HEK293 (cell line): ENCODE results near the gene SYCN.

Experiments
- CTCF ChIA-PET: fragments of 350-600 bp; formaldehyde crosslinking; extraction: SDS; loops from one replicate; lab custom pipeline; 2021; ENCODE audit warnings: antibody characterized with exemption; lab: Yijun Ruan, JAX
- POLR2A ChIA-PET: fragments of 300-600 bp; formaldehyde crosslinking; extraction: SDS; loops from one replicate; lab custom pipeline; 2020; ENCODE audit warnings: antibody characterized with exemption, inconsistent platforms; lab: Yijun Ruan, JAX
- H3K27ac ChIP-seq: fragments of 200-500 bp; sonication (Bioruptor generic); 2 replicates; pipeline ENCODE4 v1.5.1; 2014; ENCODE audit warnings: low read depth, low read length, control low read depth, inconsistent platforms; ENCODE audit errors: extremely low read depth
- H3K36me3 ChIP-seq, 2 experiments: fragments of 200-500 bp in 1 of 2; sonication (Bioruptor generic) in 1 of 2; 1 replicate in 1 of 2; 2 replicates in 1 of 2; pipeline ENCODE4 v1.5.1; 2014 to 2017; ENCODE audit warnings: inconsistent platforms in 2 of 2, low read length in 2 of 2; ENCODE audit not compliant: control insufficient read depth in 2 of 2, insufficient read depth in 1 of 2
- H3K4me1 ChIP-seq: fragments of 200-500 bp; sonication (Bioruptor generic); 2 replicates; pipeline ENCODE4 v1.5.1; 2014; ENCODE audit warnings: mild to moderate bottlenecking, low read length, inconsistent platforms; ENCODE audit not compliant: control insufficient read depth, insufficient read depth
- H3K4me3 ChIP-seq: 2 replicates; pipeline ENCODE4 v1.5.1; 2011; ENCODE audit warnings: low read depth, mild to moderate bottlenecking, control low read depth, low read length, moderate library complexity
- H3K9me3 ChIP-seq: fragments of 200-500 bp; sonication (Bioruptor generic); 2 replicates; pipeline ENCODE4 v1.5.1; 2014; ENCODE audit warnings: low read depth, low read length, inconsistent platforms; ENCODE audit not compliant: control insufficient read depth, insufficient read depth
- AEBP2 ChIP-seq: fragments of 450-650 bp; formaldehyde crosslinking; IDR thresholded peaks from 2 replicates; pipeline ENCODE4 v1.5.1; 2016; ENCODE audit warnings: missing biosample characterization, missing genetic modification characterization, borderline replicate concordance
- GFI1B ChIP-seq: fragments of 450-650 bp; formaldehyde crosslinking; IDR thresholded peaks from 2 replicates; pipeline ENCODE4 v1.5.1; 2016; ENCODE audit warnings: missing biosample characterization, missing genetic modification characterization
- MZF1 ChIP-seq: fragments of 450-650 bp; formaldehyde crosslinking; IDR thresholded peaks from 2 replicates; pipeline ENCODE4 v1.5.1; 2017; ENCODE audit warnings: missing biosample characterization, missing genetic modification characterization, borderline replicate concordance
- OSR2 ChIP-seq: fragments of 450-650 bp; formaldehyde crosslinking; IDR thresholded peaks from 2 replicates; pipeline ENCODE4 v1.5.1; 2016; ENCODE audit warnings: missing biosample characterization, missing genetic modification characterization
- PRDM1 ChIP-seq: fragments of 450-650 bp; formaldehyde crosslinking; IDR thresholded peaks from 2 replicates; pipeline ENCODE4; 2016; ENCODE audit warnings: missing biosample characterization, missing genetic modification characterization
- SCRT2 ChIP-seq: fragments of 450-650 bp; formaldehyde crosslinking; IDR thresholded peaks from 2 replicates; pipeline ENCODE4 v1.5.1; 2016; ENCODE audit warnings: missing biosample characterization, missing genetic modification characterization
- SP2 ChIP-seq: fragments of 450-650 bp; formaldehyde crosslinking; IDR thresholded peaks from 2 replicates; pipeline ENCODE4 v1.5.1; 2016; ENCODE audit warnings: missing biosample characterization, missing genetic modification characterization
- SP3 ChIP-seq: fragments of 450-650 bp; formaldehyde crosslinking; IDR thresholded peaks from 2 replicates; pipeline ENCODE4 v1.5.1; 2016; ENCODE audit warnings: missing biosample characterization, missing genetic modification characterization
- ZBTB11 ChIP-seq: fragments of 450-650 bp; formaldehyde crosslinking; conservative IDR thresholded peaks from 2 replicates; pipeline ENCODE4 v1.5.1; 2016; ENCODE audit warnings: low read depth, missing biosample characterization, missing genetic modification characterization
- ZBTB17 ChIP-seq: fragments of 450-650 bp; formaldehyde crosslinking; IDR thresholded peaks from 2 replicates; pipeline ENCODE4 v1.5.1; 2016; ENCODE audit warnings: missing biosample characterization, missing genetic modification characterization
- ZBTB20 ChIP-seq: fragments of 450-650 bp; formaldehyde crosslinking; IDR thresholded peaks from 2 replicates; pipeline ENCODE4 v1.5.1; 2016; ENCODE audit warnings: missing biosample characterization, missing genetic modification characterization
- ZBTB6 ChIP-seq: fragments of 450-650 bp; formaldehyde crosslinking; IDR thresholded peaks from 2 replicates; pipeline ENCODE4 v1.5.1; 2017; ENCODE audit warnings: missing biosample characterization, missing genetic modification characterization
- ZFHX2 ChIP-seq: fragments of 450-650 bp; formaldehyde crosslinking; conservative IDR thresholded peaks from 2 replicates; pipeline ENCODE4 v1.5.1; 2016; ENCODE audit warnings: missing biosample characterization, missing genetic modification characterization
- ZIC2 ChIP-seq: fragments of 450-650 bp; formaldehyde crosslinking; IDR thresholded peaks from 2 replicates; pipeline ENCODE4 v1.5.1; 2016; ENCODE audit warnings: missing biosample characterization, missing genetic modification characterization
- ZNF133 ChIP-seq: fragments of 450-650 bp; formaldehyde crosslinking; IDR thresholded peaks from 2 replicates; pipeline ENCODE4 v1.5.1; 2016; ENCODE audit warnings: missing biosample characterization, missing genetic modification characterization
- ZNF140 ChIP-seq: fragments of 450-650 bp; formaldehyde crosslinking; IDR thresholded peaks from 2 replicates; pipeline ENCODE4 v1.5.1; 2016; ENCODE audit warnings: missing biosample characterization, missing genetic modification characterization
- ZNF175 ChIP-seq: fragments of 450-650 bp; formaldehyde crosslinking; IDR thresholded peaks from 2 replicates; pipeline ENCODE4 v1.5.1; 2016; ENCODE audit warnings: missing biosample characterization, missing genetic modification characterization
- ZNF211 ChIP-seq: fragments of 450-650 bp; formaldehyde crosslinking; IDR thresholded peaks from 2 replicates; pipeline ENCODE4 v1.5.1; 2016; ENCODE audit warnings: low read depth, missing biosample characterization, missing genetic modification characterization
- ZNF266 ChIP-seq: fragments of 450-650 bp; formaldehyde crosslinking; IDR thresholded peaks from 2 replicates; pipeline ENCODE4 v1.5.1; 2016; ENCODE audit warnings: missing biosample characterization, missing genetic modification characterization, low read depth
- ZNF274 ChIP-seq, 2 experiments: fragments of 200-500 bp in 1 of 2; fragments of 450-650 bp in 1 of 2; sonication (Bioruptor generic) in 1 of 2; formaldehyde crosslinking in 1 of 2; IDR thresholded peaks; 2 replicates each; pipeline versions ENCODE4 v1.5.1 to v1.6.1; 2014 to 2016; ENCODE audit warnings: borderline replicate concordance in 1 of 2, inconsistent platforms in 1 of 2, low read length in 1 of 2, missing biosample characterization in 1 of 2, missing genetic modification characterization in 1 of 2
- ZNF398 ChIP-seq: fragments of 450-650 bp; formaldehyde crosslinking; IDR thresholded peaks from 2 replicates; pipeline ENCODE4 v1.5.1; 2017; ENCODE audit warnings: missing biosample characterization, missing genetic modification characterization
- ZNF514 ChIP-seq: fragments of 450-650 bp; formaldehyde crosslinking; IDR thresholded peaks from 2 replicates; pipeline ENCODE4 v1.5.1; 2016; ENCODE audit warnings: missing biosample characterization, missing genetic modification characterization
- ZNF639 ChIP-seq: fragments of 450-650 bp; formaldehyde crosslinking; IDR thresholded peaks from 2 replicates; pipeline ENCODE4 v1.5.1; 2016; ENCODE audit warnings: missing biosample characterization, missing genetic modification characterization
- ZNF658 ChIP-seq: fragments of 450-650 bp; formaldehyde crosslinking; IDR thresholded peaks from 2 replicates; pipeline ENCODE4; 2016; ENCODE audit warnings: missing biosample characterization, missing genetic modification characterization
- ZNF677 ChIP-seq: fragments of 450-650 bp; IDR thresholded peaks from 2 replicates; pipeline ENCODE4 v1.5.0; 2018; ENCODE audit warnings: missing biosample characterization, mild to moderate bottlenecking, missing genetic modification characterization, moderate library complexity
- ZNF768 ChIP-seq: fragments of 450-650 bp; formaldehyde crosslinking; IDR thresholded peaks from 2 replicates; pipeline ENCODE4 v1.5.1; 2018; ENCODE audit warnings: missing biosample characterization, mild to moderate bottlenecking, missing genetic modification characterization
- ZNF776 ChIP-seq: fragments of 450-650 bp; formaldehyde crosslinking; IDR thresholded peaks from 2 replicates; pipeline ENCODE4 v1.5.0; 2017; ENCODE audit warnings: missing biosample characterization, missing genetic modification characterization, borderline replicate concordance
- ZNF785 ChIP-seq: fragments of 450-650 bp; formaldehyde crosslinking; IDR thresholded peaks from 2 replicates; pipeline ENCODE4 v1.5.1; 2016; ENCODE audit warnings: missing biosample characterization, missing genetic modification characterization
- ZNF830 ChIP-seq: fragments of 450-650 bp; IDR thresholded peaks from 2 replicates; pipeline ENCODE4 v1.5.0; 2018; ENCODE audit warnings: missing biosample characterization, missing genetic modification characterization, low read depth, mild to moderate bottlenecking, moderate library complexity

The SYCN gene

GRCh38 chr19:39181500-39182173, 22.4 kb downstream of the SYCN start:
- Histone ChIP-seq H3K36me3 (peaks cover 30 to 31% of the 10 kb centered on the region in 2 experiments), H3K4me1 (no peaks in the 10 kb centered on the region), H3K27ac (no peak overlapping the region), H3K9me3 (no peaks in the 10 kb centered on the region; the same call in 1 of the 2 replicates), H3K4me3 (no peak overlapping the region)
- CTCF ChIA-PET: interaction anchor here (0.5 to 1.6 kb wide), 4 partner anchors 60 to 186 kb away, joined by 3 to 5 read pairs (median 4); no protein-coding TSS in a partner anchor
- POLR2A ChIA-PET: no interaction called here
- TF ChIP-seq ZNF768 (tag by site-specific recombination) (no peak), ZBTB11 (tag by site-specific recombination) (no peak), ZNF274 (IDR thresholded peaks at IDR 0.05; ENCODE audit: low read length) (no peak), ZNF274 (tag by site-specific recombination; IDR thresholded peaks at IDR 0.05; ENCODE audit: borderline replicate concordance) (no peak), ZNF133 (tag by site-specific recombination) (no peak), ZBTB6 (tag by site-specific recombination) (no peak), ZNF175 (tag by site-specific recombination) (no peak), ZBTB20 (tag by site-specific recombination) (peak; percentile 66), ZNF639 (tag by site-specific recombination) (no peak), ZNF266 (tag by site-specific recombination) (no peak), PRDM1 (tag by site-specific recombination) (no peak), ZNF677 (no peak), ZFHX2 (tag by site-specific recombination) (no peak), ZNF398 (tag by site-specific recombination) (no peak), GFI1B (tag by site-specific recombination) (no peak), SCRT2 (tag by site-specific recombination) (peak; percentile 33; the same call in 1 of the 2 replicates), ZNF785 (no peak), ZNF776 (no peak), ZBTB17 (tag by site-specific recombination) (0 out of 2 replicates have a peak, but pooled peaks have one; percentile 14), MZF1 (tag by site-specific recombination) (no peak), SP2 (tag by site-specific recombination) (no peak), ZIC2 (tag by site-specific recombination) (peak; percentile 34; the same call in 1 of the 2 replicates), ZNF514 (tag by site-specific recombination) (no peak), ZNF140 (no peak), AEBP2 (tag by site-specific recombination) (no peak), ZNF830 (tag by site-specific recombination) (no peak), SP3 (no peak), ZNF211 (tag by site-specific recombination) (no peak), ZNF658 (no peak), OSR2 (tag by site-specific recombination) (no peak)
